BLaER1 treated with 17β-estradiol and CSF1 and Interleukin-3, amounts not matched to agents 10 nM and 100 nM (cell line): ENCODE data around the gene MED10.

ENCODE experiments used
- H3K27ac ChIP-seq, 11 experiments: shearing (Covaris generic); formaldehyde crosslinking; 2 replicates each; pipeline ENCODE4 v1.8.1; 2022
- H3K27me3 ChIP-seq, 11 experiments: shearing (Covaris generic); formaldehyde crosslinking; 2 replicates each; pipeline ENCODE4 v1.8.1; 2022
- H3K36me3 ChIP-seq, 11 experiments: shearing (Covaris generic); formaldehyde crosslinking; 2 replicates each; pipeline ENCODE4 v1.8.1; 2022
- H3K4me1 ChIP-seq, 10 experiments: shearing (Covaris generic); formaldehyde crosslinking; 2 replicates each; pipeline ENCODE4 v1.8.1; 2022
- H3K4me2 ChIP-seq, 11 experiments: shearing (Covaris generic); formaldehyde crosslinking; 2 replicates each; pipeline ENCODE4 v1.8.1; 2022
- H3K4me3 ChIP-seq, 10 experiments: shearing (Covaris generic); formaldehyde crosslinking; 2 replicates each; pipeline ENCODE4 v1.8.1; 2022
- H3K9ac ChIP-seq, 11 experiments: shearing (Covaris generic); formaldehyde crosslinking; 2 replicates each; pipeline ENCODE4 v1.8.1; 2022
- H3K9me3 ChIP-seq, 11 experiments: shearing (Covaris generic); formaldehyde crosslinking; replicated peaks in 1 of 11; 2 replicates each; pipeline ENCODE4 v1.8.1; 2022
- H4K20me1 ChIP-seq, 11 experiments: shearing (Covaris generic); formaldehyde crosslinking; 2 replicates each; pipeline ENCODE4 v1.8.1; 2022
- Cebpa-rat ChIP-seq, 11 experiments: shearing (Covaris generic); IDR thresholded peaks; 2 replicates each; pipeline ENCODE4 v1.8.1; 2022

MED10 gene

DNA sequence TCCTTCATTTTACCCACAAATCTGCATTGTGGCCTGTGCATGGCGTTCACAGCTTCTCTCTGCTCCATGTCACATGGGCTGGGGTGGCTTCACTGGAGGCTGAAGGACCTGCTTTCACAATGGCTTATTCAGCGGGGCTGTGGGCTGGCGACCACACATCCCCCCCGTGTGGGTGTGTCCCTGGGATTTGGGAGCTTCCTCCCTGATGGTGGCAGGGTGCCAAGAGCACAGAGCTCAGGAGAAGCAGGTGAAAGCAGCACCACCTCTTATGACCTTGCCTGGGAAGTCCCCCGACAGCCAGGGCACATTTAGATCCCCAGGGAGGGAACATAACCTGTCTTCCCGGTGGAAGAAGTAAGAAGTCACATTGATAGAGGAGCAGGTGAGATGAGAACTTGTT lies 5.0 kb upstream of the MED10 start:
- no peak overlapping the region for H3K27ac ChIP-seq
- no peak for TF ChIP-seq Cebpa-rat (IDR thresholded peaks at IDR 0.05)
- no peaks in the 10 kb centered on the region for H3K9me3 ChIP-seq
- no peak overlapping the region for H3K9ac ChIP-seq
- no peaks in the 10 kb centered on the region for H4K20me1 ChIP-seq
- no peak overlapping the region for H3K4me3 ChIP-seq
- H3K36me3 ChIP-seq: no peaks in the 10 kb centered on the region
- peaks cover 6 to 9% (median 8%) of the 10 kb centered on the region in 10 experiments; a peak in 17 of 20 replicates for H3K4me1 ChIP-seq
- H3K27me3 ChIP-seq: no peaks in the 10 kb centered on the region
- no peak overlapping the region for H3K4me2 ChIP-seq

- TF ChIP-seq Cebpa-rat (IDR thresholded peaks at IDR 0.05): no peak
- Histone ChIP-seq H3K36me3 (peaks cover 26 to 33% (median 30%) of the 10 kb centered on the region in 11 experiments), H3K4me3 (peak overlapping the region; percentile 90 to 100 (median 98); a peak in 19 of 20 replicates), H3K4me2 (peak overlapping the region; percentile 73 to 100 (median 89)), H3K27ac (peak overlapping the region in 8 of 11 experiments; percentile 9 to 91 (median 65); a peak in 11 of 22 replicates), H3K27me3 (no peaks in the 10 kb centered on the region), H4K20me1 (peaks cover 22 to 40% (median 38%) of the 10 kb centered on the region in 11 experiments; a peak in 21 of 22 replicates), H3K4me1 (peaks cover 21 to 31% (median 25%) of the 10 kb centered on the region in 10 experiments), H3K9me3 (no peaks in the 10 kb centered on the region), H3K9ac (peak overlapping the region in 9 of 11 experiments; percentile 57 to 97 (median 94); a peak in 15 of 22 replicates)
Observed at GRCh38 chr5:6379246-6379645, 899 bp upstream of the MED10 start.

GRCh38 chr5:6378766-6379103 lies 388 bp upstream of the MED10 start:
- no peak for TF ChIP-seq Cebpa-rat (IDR thresholded peaks at IDR 0.05)
- Histone ChIP-seq H3K9ac (peak overlapping the region; percentile 57 to 97 (median 94); a peak in 21 of 22 replicates), H3K36me3 (peaks cover 31 to 38% (median 35%) of the 10 kb centered on the region in 11 experiments), H3K4me3 (peak overlapping the region; percentile 90 to 100 (median 98)), H4K20me1 (peaks cover 25 to 45% (median 42%) of the 10 kb centered on the region in 11 experiments; a peak in 21 of 22 replicates), H3K4me2 (peak overlapping the region; percentile 73 to 100 (median 89)), H3K27me3 (no peaks in the 10 kb centered on the region), H3K27ac (peak overlapping the region in 10 of 11 experiments; percentile 9 to 97 (median 66); a peak in 16 of 22 replicates), H3K4me1 (peaks cover 21 to 31% (median 25%) of the 10 kb centered on the region in 10 experiments), H3K9me3 (no peaks in the 10 kb centered on the region)

- Histone ChIP-seq H3K9me3 (no peaks in the 10 kb centered on the region), H3K4me3 (peak overlapping the region; percentile 90 to 100 (median 98)), H3K9ac (peak overlapping the region; percentile 89 to 97 (median 94)), H3K4me1 (peaks cover 22 to 31% (median 26%) of the 10 kb centered on the region in 10 experiments), H3K27me3 (no peaks in the 10 kb centered on the region), H3K36me3 (peaks cover 43 to 50% (median 47%) of the 10 kb centered on the region in 11 experiments), H3K27ac (peak overlapping the region; percentile 90 to 97 (median 93)), H3K4me2 (peak overlapping the region; percentile 89 to 100 (median 94)), H4K20me1 (peaks cover 36 to 57% (median 53%) of the 10 kb centered on the region in 11 experiments; a peak in 21 of 22 replicates)
- TF ChIP-seq Cebpa-rat (IDR thresholded peaks at IDR 0.05): no peak
Observed at GRCh38 chr5:6377582-6377904, 804 bp downstream of the MED10 start.

DNA sequence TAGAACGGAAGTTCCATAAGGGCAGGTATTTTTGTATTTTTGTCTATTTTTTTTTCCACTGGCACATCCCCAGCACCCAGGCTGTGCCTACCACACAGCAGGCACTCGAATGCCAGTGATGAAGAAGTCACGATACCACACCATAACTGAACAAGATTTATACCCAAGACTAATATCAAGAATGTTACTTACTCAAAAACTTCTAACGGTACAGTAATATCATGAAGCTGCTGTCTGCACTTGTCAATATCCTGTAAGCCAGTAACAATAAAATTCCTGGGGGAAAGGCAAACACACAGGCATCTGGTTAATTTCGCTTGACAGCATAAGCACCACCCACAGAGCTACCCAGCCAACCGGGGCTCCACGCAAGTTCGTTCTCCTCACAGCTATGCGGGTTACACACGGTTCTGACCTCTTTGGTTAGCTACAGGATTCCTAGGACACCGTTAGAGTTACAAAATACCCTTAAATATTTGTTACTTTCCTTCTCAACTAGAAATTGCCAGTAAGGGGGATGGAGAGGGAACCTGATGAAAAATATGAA lies 1.3 kb downstream of the MED10 start:
- TF ChIP-seq Cebpa-rat (IDR thresholded peaks at IDR 0.05): no peak
- Histone ChIP-seq H3K4me2 (peak overlapping the region; percentile 89 to 100 (median 94)), H3K27me3 (no peaks in the 10 kb centered on the region), H3K27ac (peak overlapping the region in 9 of 11 experiments; percentile 90 to 97 (median 93); a peak in 11 of 22 replicates), H3K4me3 (peak overlapping the region; percentile 90 to 100 (median 98)), H3K36me3 (peaks cover 48 to 55% (median 52%) of the 10 kb centered on the region in 11 experiments), H3K9ac (peak overlapping the region; percentile 89 to 97 (median 94)), H4K20me1 (peaks cover 40 to 62% (median 58%) of the 10 kb centered on the region in 11 experiments; a peak in 21 of 22 replicates), H3K9me3 (no peaks in the 10 kb centered on the region), H3K4me1 (peaks cover 22 to 31% (median 26%) of the 10 kb centered on the region in 10 experiments)

DNA sequence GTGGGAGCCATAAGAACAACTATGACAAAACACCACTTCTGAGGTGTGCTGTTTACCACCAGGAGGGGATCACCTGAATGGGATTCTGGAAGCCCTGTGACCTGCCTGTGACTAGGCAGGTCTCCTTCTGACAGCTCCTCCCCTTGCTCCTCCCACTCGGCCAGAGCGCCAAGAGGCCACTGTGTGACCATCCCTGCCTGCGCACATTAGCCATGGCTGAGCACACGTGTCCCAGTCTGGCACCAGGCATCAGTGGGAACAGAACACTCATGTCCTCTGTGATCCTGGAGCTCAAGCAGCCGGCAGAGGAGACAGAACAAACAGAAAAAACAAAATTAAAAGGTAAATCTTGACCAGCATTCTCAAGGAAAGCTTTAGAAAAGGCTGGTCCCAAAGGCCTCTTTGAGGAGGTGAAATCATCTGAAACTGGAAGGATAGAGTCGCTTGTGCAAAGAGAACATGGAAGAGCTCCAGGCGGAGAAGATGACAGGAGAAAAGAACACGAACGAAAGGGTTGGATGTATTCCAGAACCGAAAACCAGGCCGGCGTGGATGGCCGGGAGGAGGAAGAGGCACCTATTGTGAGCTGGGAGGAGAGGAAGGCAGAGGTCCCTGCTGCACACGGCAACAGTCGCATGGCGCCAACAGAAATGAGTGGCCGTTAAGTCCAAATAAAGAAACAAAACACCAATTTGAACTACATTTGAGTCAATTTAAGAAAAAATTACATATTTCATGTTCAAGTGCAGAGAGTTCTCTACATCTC lies 5.1 kb downstream of the MED10 start:
- no peaks in the 10 kb centered on the region for H3K9me3 ChIP-seq
- TF ChIP-seq Cebpa-rat (IDR thresholded peaks at IDR 0.05): no peak
- H4K20me1 ChIP-seq: peaks cover 47 to 95% (median 87%) of the 10 kb centered on the region in 11 experiments; a peak in 21 of 22 replicates
- no peaks in the 10 kb centered on the region for H3K27me3 ChIP-seq
- no peak overlapping the region for H3K27ac ChIP-seq
- peaks cover 13 to 22% (median 18%) of the 10 kb centered on the region in 10 experiments for H3K4me1 ChIP-seq
- H3K4me3 ChIP-seq: no peak overlapping the region
- H3K36me3 ChIP-seq: peaks cover 85 to 93% (median 90%) of the 10 kb centered on the region in 11 experiments
- no peak overlapping the region for H3K9ac ChIP-seq
- H3K4me2 ChIP-seq: no peak overlapping the region

DNA sequence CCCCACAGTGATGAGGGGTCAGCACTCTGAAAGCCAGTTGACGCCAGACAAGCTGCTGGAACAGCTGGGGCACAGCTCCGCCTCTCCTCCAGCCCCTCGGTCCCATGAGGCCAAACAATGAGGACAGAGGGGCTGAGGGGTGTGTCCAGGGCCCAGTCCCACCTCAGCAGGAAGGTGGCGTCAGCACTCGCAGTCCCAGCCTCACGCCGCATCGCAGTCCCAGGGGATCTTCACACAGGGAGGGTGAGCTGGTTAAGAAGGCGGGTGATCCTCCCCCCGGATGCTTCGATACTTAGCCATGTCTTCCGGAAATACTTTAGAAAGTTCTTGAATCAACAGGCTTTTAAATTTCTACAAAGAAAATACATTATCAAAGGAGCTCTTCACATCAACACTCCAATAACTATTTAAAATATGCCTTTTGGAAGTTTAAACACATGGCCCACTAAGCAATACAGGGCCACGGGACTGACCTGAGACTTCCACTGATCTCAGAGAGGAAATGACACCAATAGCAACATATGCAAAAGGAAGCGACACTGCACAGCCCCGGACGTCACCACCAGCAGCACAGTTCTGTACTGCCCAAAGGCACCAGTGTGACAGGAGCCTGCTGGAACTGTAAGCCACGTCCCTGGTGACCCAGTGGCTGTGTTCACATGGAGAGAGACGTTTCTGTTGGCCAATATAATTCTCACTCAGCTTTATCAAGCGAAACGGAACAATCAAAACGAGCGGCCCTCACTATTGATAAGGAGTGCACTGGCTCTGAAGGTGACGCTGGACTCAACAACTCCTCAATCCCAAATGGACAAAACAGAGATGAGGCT lies 5.9 kb downstream of the MED10 start:
- no peak overlapping the region for H3K4me2 ChIP-seq
- peaks cover 47 to 87% (median 80%) of the 10 kb centered on the region in 11 experiments; a peak in 21 of 22 replicates for H4K20me1 ChIP-seq
- no peak for TF ChIP-seq Cebpa-rat (IDR thresholded peaks at IDR 0.05)
- no peak overlapping the region for H3K9ac ChIP-seq
- H3K27me3 ChIP-seq: no peaks in the 10 kb centered on the region
- H3K27ac ChIP-seq: no peak overlapping the region
- H3K4me3 ChIP-seq: no peak overlapping the region
- peaks cover 11 to 22% (median 17%) of the 10 kb centered on the region in 10 experiments for H3K4me1 ChIP-seq
- no peaks in the 10 kb centered on the region for H3K9me3 ChIP-seq
- peaks cover 87 to 100% (median 96%) of the 10 kb centered on the region in 11 experiments for H3K36me3 ChIP-seq

DNA sequence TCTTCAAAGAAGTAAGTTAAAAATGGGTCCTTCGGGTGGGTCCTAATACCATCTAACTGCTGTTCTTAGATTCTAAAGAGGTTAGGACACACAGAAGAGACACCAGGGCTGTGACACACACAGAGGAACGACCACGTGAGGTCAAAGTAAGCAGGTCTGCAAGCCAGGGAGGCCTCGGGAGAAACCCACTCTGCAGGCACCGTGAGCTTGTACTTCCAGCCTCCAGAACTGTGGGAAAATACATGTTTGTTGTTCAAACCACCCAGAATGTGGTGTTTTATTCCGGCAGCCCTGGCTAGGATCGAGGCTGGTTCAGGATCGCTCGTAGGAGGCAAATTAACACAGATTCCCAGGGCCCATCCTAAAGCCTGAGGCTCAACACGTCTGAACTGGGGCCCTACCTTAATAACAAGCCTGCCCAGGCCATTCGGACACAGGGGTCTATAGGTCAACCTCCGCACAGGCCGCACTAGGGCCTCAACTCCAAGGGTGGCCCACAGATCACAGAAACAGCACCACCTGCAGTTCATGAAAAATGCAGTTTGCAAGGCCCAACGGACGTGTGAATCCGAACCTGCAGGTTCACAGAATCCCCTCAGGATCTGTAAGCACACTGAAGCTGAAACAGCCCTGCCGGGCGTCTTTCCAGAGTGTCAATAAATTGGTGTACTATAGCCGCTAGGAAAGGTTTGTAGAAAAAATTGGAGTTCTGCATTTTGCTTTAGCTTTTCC lies 7.1 kb downstream of the MED10 start:
- peaks cover 83 to 100% (median 93%) of the 10 kb centered on the region in 11 experiments for H3K36me3 ChIP-seq
- H3K4me2 ChIP-seq: no peak overlapping the region
- no peak overlapping the region for H3K9ac ChIP-seq
- no peaks in the 10 kb centered on the region for H3K27me3 ChIP-seq
- peaks cover 11 to 22% (median 17%) of the 10 kb centered on the region in 10 experiments for H3K4me1 ChIP-seq
- no peaks in the 10 kb centered on the region for H3K9me3 ChIP-seq
- H3K4me3 ChIP-seq: no peak overlapping the region
- TF ChIP-seq Cebpa-rat (IDR thresholded peaks at IDR 0.05): no peak
- no peak overlapping the region for H3K27ac ChIP-seq
- peaks cover 41 to 78% (median 68%) of the 10 kb centered on the region in 11 experiments; a peak in 21 of 22 replicates for H4K20me1 ChIP-seq
